HepG2 (cell line): ENCODE results near the gene RHBDL1. TPM values are rescaled to one million over a fixed set of nuclear protein-coding genes. Genes with fewer than 3 reads are reported as not detected.
A peak's percentile ranks its signal among the peaks of the same experiment; 100 is the strongest.

ENCODE experiments used
- ARNTL ChIP-seq: sonication (generic); formaldehyde crosslinking; IDR thresholded peaks from 2 replicates; pipeline ENCODE4 v1.4.0; 2020; ENCODE audit warnings: mild to moderate bottlenecking, missing genetic modification reagents
- BCL6 ChIP-seq: IDR thresholded peaks from 2 replicates; pipeline ENCODE4 v1.6.1; 2016; ENCODE audit warnings: missing genetic modification reagents, missing compliant biosample characterization
- CHD4 ChIP-seq: fragments of 200-600 bp; sonication (generic); IDR thresholded peaks from 2 replicates; pipeline ENCODE4 v1.7.0; 2017; ENCODE audit warnings: mild to moderate bottlenecking, low read length, borderline replicate concordance
- EED ChIP-seq: sonication (generic); formaldehyde crosslinking; IDR thresholded peaks from 2 replicates; pipeline ENCODE4 v1.5.0; 2020; ENCODE audit warnings: mild to moderate bottlenecking, missing genetic modification reagents
- HDAC1 ChIP-seq: sonication (generic); formaldehyde crosslinking; IDR thresholded peaks from 2 replicates; pipeline ENCODE4 v1.5.1; 2020; ENCODE audit warnings: mild to moderate bottlenecking, missing genetic modification reagents
- IKZF4 ChIP-seq: sonication (generic); formaldehyde crosslinking; IDR thresholded peaks from 2 replicates; pipeline ENCODE4 v1.5.1; 2020; ENCODE audit warnings: borderline replicate concordance, mild to moderate bottlenecking, low read depth, missing genetic modification reagents; ENCODE audit errors: not compliant biosample characterization
- JUNB ChIP-seq: sonication (generic); formaldehyde crosslinking; IDR thresholded peaks from 2 replicates; pipeline ENCODE4 v1.8.0; 2022; ENCODE audit warnings: missing genetic modification reagents, mild to moderate bottlenecking, borderline replicate concordance
- MNT ChIP-seq: fragments of 450-650 bp; IDR thresholded peaks from 2 replicates; pipeline ENCODE4 v1.6.1; 2016
- NAIF1 ChIP-seq: sonication (generic); formaldehyde crosslinking; IDR thresholded peaks from 2 replicates; pipeline ENCODE4 v1.5.0; 2020; ENCODE audit warnings: mild to moderate bottlenecking, missing genetic modification reagents, borderline replicate concordance
- POGZ ChIP-seq: sonication (generic); formaldehyde crosslinking; IDR thresholded peaks from 2 replicates; pipeline ENCODE4 v1.4.0; 2020; ENCODE audit warnings: mild to moderate bottlenecking, missing genetic modification reagents
- POLR2A ChIP-seq, 2 experiments: IDR thresholded peaks; 2 replicates each; pipeline ENCODE4 v1.6.1; 2011; ENCODE audit warnings: low read depth in 2 of 2, low read length in 2 of 2, mild to moderate bottlenecking in 1 of 2, moderate library complexity in 1 of 2; ENCODE audit not compliant: insufficient read depth in 1 of 2
- RFX3 ChIP-seq: IDR thresholded peaks from 2 replicates; pipeline ENCODE4 v1.6.1; 2016; ENCODE audit warnings: missing biosample characterization, missing genetic modification reagents
- SKIL ChIP-seq: sonication (generic); formaldehyde crosslinking; IDR thresholded peaks from 2 replicates; pipeline ENCODE4 v1.8.0; 2022; ENCODE audit warnings: missing genetic modification reagents, mild to moderate bottlenecking, moderate library complexity, borderline replicate concordance
- ZBTB7B ChIP-seq: sonication (generic); formaldehyde crosslinking; IDR thresholded peaks from 2 replicates; pipeline ENCODE4 v1.4.0; 2020; ENCODE audit warnings: missing genetic modification reagents
- ZEB1 ChIP-seq: IDR thresholded peaks from 2 replicates; pipeline ENCODE4 v1.6.1; 2012; ENCODE audit warnings: mild to moderate bottlenecking, low read depth, inconsistent platforms; ENCODE audit not compliant: insufficient replicate concordance
- ZNF232 ChIP-seq: sonication (generic); formaldehyde crosslinking; IDR thresholded peaks from 2 replicates; pipeline ENCODE4 v1.4.0; 2020; ENCODE audit warnings: missing genetic modification reagents, borderline replicate concordance
- ZNF296 ChIP-seq: sonication (generic); formaldehyde crosslinking; conservative IDR thresholded peaks from 2 replicates; pipeline ENCODE4 v1.5.0; 2020; ENCODE audit warnings: mild to moderate bottlenecking, missing genetic modification reagents
- ZNF335 ChIP-seq: sonication (generic); formaldehyde crosslinking; IDR thresholded peaks from 2 replicates; pipeline ENCODE4 v1.4.0; 2020; ENCODE audit warnings: missing genetic modification reagents
- ZNF350 ChIP-seq: sonication (generic); formaldehyde crosslinking; IDR thresholded peaks from 2 replicates; pipeline ENCODE4 v1.4.0; 2020; ENCODE audit warnings: mild to moderate bottlenecking, low read depth, missing genetic modification reagents, borderline replicate concordance
- ZNF652 ChIP-seq: IDR thresholded peaks from 2 replicates; pipeline ENCODE4 v1.6.1; 2016; ENCODE audit warnings: low read depth, borderline replicate concordance
- ZNF704 ChIP-seq: sonication (generic); formaldehyde crosslinking; IDR thresholded peaks from 2 replicates; pipeline ENCODE4 v1.8.1; 2023; ENCODE audit warnings: mild to moderate bottlenecking, inconsistent platforms, moderate library complexity, missing genetic modification reagents, borderline replicate concordance
- ZNF883 ChIP-seq: sonication (generic); formaldehyde crosslinking; IDR thresholded peaks from 2 replicates; pipeline ENCODE4 v1.5.1; 2020; ENCODE audit warnings: mild to moderate bottlenecking, missing genetic modification reagents; ENCODE audit errors: not compliant biosample characterization
- polyA plus RNA-seq, 8 experiments: library from polyadenylated mRNA; depleted of rRNA in 3 of 8; stranded (reverse) in 7 of 8; unstranded in 1 of 8; fragments of >200 nt; fragmentation: Illumina TruSeq in 4 of 8; extraction: Trizol in 4 of 8; gene quantifications; 2 replicates each; pipeline versions ENCODE4 v1.2.1 to v1.2.3, GENCODE V29; 2011 to 2016; ENCODE audit warnings: low read depth in 4 of 8, missing spikeins in 1 of 8, mixed read lengths in 1 of 8; ENCODE audit not compliant: insufficient read depth in 1 of 8
- total RNA-seq, 5 experiments: library from RNA; depleted of rRNA; stranded (reverse); fragments of >200 nt; fragmentation: Illumina TruSeq; extraction: Trizol; gene quantifications; 2 replicates each; pipeline ENCODE4 v1.2.3, GENCODE V29; 2016; ENCODE audit warnings: low read depth in 1 of 5
- TF ChIP-seq, protein P1 (sequence below): sonication (generic); formaldehyde crosslinking; IDR thresholded peaks from 2 replicates; pipeline ENCODE4 v1.9.0; 2022; ENCODE audit warnings: missing genetic modification reagents, mild to moderate bottlenecking, borderline replicate concordance
- TF ChIP-seq, protein P2 (sequence below): sonication (generic); IDR thresholded peaks from 2 replicates; pipeline ENCODE4 v1.6.1; 2016; ENCODE audit warnings: low read depth, borderline replicate concordance

RHBDL1 gene
- total and polyA plus RNA-seq, 2 of the 13 experiments (the other 11 are each of a cell fraction or from before 2014, with no cell fraction given): 1.8 to 3.8 TPM

DNA sequence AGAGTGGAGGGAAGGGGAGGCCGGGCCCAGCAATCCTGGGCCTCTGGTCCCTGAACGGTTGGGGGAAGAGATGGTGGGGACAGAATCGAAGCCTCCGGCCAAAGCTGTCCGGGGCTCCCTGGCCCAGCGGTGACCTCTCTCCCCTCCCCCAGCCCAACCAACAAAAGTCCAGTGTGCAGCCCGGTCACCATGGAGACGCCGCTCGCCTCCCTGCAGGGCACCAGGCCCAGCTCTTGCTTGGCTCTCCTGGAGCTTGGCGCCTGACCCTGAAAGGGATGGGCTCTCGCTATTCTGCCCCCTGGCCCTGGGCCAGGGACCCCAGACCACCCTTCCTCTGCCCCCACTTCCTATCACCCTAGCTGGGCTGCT is 40.7 kb downstream of the RHBDL1 start (continued):
- TF ChIP-seq MNT: no peak
- TF ChIP-seq ZNF296 (CRISPR knock-in tag): no peak
- no peak for TF ChIP-seq EED (CRISPR knock-in tag)
- TF ChIP-seq ZBTB7B (CRISPR knock-in tag): peak; percentile 38; the same call in 1 of the 2 replicates
- no peak for TF ChIP-seq ZNF652 (CRISPR knock-in tag)
- TF ChIP-seq CHD4: no peak
- no peak for TF ChIP-seq ARNTL (CRISPR knock-in tag)
- TF ChIP-seq NAIF1 (CRISPR knock-in tag): no peak
- peak; percentile 80 for TF ChIP-seq RFX3 (CRISPR knock-in tag)
- TF ChIP-seq SKIL (CRISPR knock-in tag): no peak
- TF ChIP-seq, protein P1, sequence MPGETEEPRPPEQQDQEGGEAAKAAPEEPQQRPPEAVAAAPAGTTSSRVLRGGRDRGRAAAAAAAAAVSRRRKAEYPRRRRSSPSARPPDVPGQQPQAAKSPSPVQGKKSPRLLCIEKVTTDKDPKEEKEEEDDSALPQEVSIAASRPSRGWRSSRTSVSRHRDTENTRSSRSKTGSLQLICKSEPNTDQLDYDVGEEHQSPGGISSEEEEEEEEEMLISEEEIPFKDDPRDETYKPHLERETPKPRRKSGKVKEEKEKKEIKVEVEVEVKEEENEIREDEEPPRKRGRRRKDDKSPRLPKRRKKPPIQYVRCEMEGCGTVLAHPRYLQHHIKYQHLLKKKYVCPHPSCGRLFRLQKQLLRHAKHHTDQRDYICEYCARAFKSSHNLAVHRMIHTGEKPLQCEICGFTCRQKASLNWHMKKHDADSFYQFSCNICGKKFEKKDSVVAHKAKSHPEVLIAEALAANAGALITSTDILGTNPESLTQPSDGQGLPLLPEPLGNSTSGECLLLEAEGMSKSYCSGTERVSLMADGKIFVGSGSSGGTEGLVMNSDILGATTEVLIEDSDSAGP (CRISPR knock-in tag): no peak
- TF ChIP-seq, protein P2, sequence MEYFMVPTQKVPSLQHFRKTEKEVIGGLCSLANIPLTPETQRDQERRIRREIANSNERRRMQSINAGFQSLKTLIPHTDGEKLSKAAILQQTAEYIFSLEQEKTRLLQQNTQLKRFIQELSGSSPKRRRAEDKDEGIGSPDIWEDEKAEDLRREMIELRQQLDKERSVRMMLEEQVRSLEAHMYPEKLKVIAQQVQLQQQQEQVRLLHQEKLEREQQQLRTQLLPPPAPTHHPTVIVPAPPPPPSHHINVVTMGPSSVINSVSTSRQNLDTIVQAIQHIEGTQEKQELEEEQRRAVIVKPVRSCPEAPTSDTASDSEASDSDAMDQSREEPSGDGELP: peak; percentile 10; the same call in 1 of the 2 replicates
- TF ChIP-seq HDAC1 (CRISPR knock-in tag): 0 out of 2 replicates have a peak, but pooled peaks have one; percentile 39
- peak; percentile 32; the same call in 1 of the 2 replicates for TF ChIP-seq ZNF350 (CRISPR knock-in tag)
- no peak for TF ChIP-seq ZNF335 (CRISPR knock-in tag)
- no peak for TF ChIP-seq ZNF704
- TF ChIP-seq ZEB1: no peak
- no peak for TF ChIP-seq JUNB (CRISPR knock-in tag)
- TF ChIP-seq IKZF4 (CRISPR knock-in tag): peak; percentile 46
- TF ChIP-seq POGZ: no peak
- TF ChIP-seq POLR2A (IDR thresholded peaks at IDR 0.05; ENCODE audit: insufficient read depth in 1 of 2, low read depth in 2 of 2, low read length in 2 of 2): no peak
- TF ChIP-seq ZNF232 (CRISPR knock-in tag): no peak
- peak; percentile 51 for TF ChIP-seq ZNF883
- 0 out of 2 replicates have a peak, but pooled peaks have one; percentile 10 for TF ChIP-seq BCL6
